Ectodermal cell (in vitro differentiated cells): ENCODE results near the gene AMBP.

Experiments
- H3K27ac ChIP-seq: 2 replicates; pipeline ENCODE4 v1.7.0; 2013; ENCODE audit warnings: mild to moderate bottlenecking, low read depth, low read length; ENCODE audit not compliant: insufficient read depth, poor library complexity, severe bottlenecking
- H3K27me3 ChIP-seq: 2 replicates; pipeline ENCODE4 v1.7.0; 2013; ENCODE audit warnings: mild to moderate bottlenecking, low read length; ENCODE audit not compliant: insufficient read depth, control insufficient read depth, poor library complexity, severe bottlenecking
- H3K36me3 ChIP-seq: one replicate; pipeline ENCODE4 v1.7.0; 2013; ENCODE audit warnings: low read length; ENCODE audit not compliant: control insufficient read depth, insufficient read depth
- H3K4me1 ChIP-seq: one replicate; pipeline ENCODE4 v1.7.0; 2013; ENCODE audit warnings: low read length; ENCODE audit not compliant: control insufficient read depth, insufficient read depth
- H3K4me3 ChIP-seq: 2 replicates; pipeline ENCODE4 v1.7.0; 2013; ENCODE audit warnings: low read depth, low read length, control low read depth; ENCODE audit not compliant: insufficient read depth
- H3K9me3 ChIP-seq: 2 replicates; pipeline ENCODE4 v1.7.0; 2013; ENCODE audit warnings: mild to moderate bottlenecking, low read length, moderate library complexity; ENCODE audit not compliant: control insufficient read depth
- WGBS, 2 experiments: methylation state at CpG; one replicate each; pipeline ENCODE4 v1.1.7; 2013; ENCODE audit warnings: missing lambda C conversion rate in 2 of 2; 5-methylcytosine and 5-hydroxymethylcytosine counted together

The AMBP gene

DNA sequence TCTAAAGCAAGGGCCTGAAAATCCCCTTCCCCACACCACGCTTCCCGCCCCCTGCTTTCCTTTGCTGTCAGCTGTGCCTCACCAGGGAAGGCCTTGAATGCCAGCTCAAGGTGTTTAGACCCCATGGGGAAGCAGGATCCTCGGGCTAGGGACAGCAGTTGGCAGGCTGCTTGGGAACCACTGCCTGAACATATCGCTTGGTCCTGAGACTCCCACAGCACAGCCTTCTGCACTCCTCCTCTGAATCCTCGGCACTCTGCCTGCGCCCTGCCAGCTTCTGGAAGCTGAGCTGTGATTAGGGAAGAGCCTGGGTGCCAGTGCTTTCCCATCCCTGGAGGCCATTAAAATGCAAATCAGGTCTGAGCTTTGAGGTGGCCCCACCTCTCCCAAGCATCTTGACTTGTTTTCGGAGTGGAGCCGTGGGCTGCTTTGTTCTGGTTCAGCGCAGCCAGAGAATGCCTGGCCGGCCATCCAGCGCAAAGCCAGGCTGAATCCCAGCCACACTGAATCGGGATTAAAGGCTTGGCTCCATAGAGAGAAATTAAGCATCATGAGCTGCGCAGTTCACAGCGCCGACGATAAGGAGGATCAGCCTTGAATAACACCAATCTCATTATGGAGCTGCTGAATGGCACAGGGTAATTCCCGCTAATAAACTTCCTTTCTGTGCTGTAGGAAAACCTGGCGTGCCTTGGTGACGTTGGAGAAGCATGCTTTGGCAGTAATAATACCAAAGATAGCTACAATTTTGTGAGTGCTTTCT lies 40.0 kb downstream of the AMBP start:
- Histone ChIP-seq H3K4me1 (peaks cover 6% of the 10 kb centered on the region), H3K4me3 (no peak overlapping the region), H3K27ac (peak overlapping the region; percentile 77), H3K27me3 (no peaks in the 10 kb centered on the region), H3K36me3 (peaks cover 28% of the 10 kb centered on the region), H3K9me3 (no peaks in the 10 kb centered on the region)
- 33 to 34% methylated on average over 19 of the region's 19 CpGs for WGBS, 2 experiments

DNA sequence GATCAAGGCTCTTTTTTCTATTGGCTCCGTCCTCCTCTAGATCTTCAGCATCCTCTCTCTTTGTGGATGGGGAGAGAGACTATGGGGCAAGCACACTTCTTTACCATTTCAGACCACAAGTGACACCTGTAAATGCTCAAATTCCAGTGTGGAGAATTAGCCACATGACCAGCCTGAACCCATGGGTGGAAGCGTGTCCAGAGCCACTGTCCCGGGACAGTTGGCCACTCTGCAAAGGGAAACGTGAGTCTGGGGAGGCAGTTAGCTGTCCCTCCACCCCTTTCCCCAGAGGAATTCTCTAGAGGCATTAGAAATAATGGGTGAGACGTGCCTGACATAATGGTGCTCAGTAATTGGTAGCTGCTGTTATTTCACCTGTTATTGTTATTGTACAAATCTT lies 40.9 kb downstream of the AMBP start:
- H3K36me3 ChIP-seq, result peaks cover 28% of the 10 kb centered on the region

DNA sequence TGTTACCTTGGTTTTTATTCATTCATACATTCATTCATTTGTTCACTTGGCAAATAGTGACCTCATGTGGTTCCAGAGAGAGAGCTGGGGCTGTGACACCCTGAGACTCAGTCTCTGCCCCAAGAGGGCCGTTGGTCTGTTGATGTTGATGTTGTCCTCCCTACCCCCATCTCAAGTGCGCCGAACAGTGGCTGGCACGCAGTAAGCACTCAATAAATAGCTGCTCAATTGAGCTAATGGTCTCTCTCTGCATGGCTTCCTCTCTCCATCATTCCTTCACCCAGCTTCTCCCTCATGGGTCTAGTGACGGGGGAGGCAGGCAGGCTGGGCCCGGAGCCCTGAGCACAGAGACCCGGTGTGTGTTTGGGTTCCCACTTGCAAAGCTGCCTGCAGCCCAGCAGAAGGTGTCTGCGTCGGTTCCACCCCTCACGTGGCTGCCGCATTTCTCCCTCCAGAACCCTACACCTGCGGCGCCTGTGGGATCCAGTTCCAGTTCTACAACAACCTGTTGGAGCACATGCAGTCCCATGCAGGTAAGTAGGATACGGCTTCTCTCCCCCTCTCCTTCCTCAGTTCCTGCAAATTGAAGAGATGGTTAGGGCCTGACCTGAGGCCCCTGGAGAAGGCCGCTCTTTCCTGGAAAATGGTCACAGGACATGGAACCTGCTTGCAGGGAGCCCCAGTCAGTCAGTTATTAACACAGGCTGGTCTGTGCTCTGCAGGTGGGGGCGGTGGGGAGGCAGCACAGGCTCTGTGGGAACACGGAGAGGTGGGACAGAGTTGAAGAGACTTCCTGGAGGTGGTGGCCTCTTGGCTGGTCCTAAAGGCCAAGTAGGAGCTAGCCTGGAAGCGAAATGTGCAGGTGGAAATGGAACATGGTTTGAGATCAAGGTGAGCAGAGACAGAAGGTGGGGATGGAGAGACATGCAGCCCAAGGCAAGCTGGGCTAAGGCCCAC lies 42.0 kb downstream of the AMBP start:
- H3K9me3 ChIP-seq, result no peaks in the 10 kb centered on the region
- peaks cover 28% of the 10 kb centered on the region for H3K36me3 ChIP-seq
- H3K27me3 ChIP-seq, result no peaks in the 10 kb centered on the region
- no peak overlapping the region for H3K27ac ChIP-seq
- whole genome bisulfite sequencing, 2 experiments, result 95 to 97% methylated on average over 18 of the region's 18 CpGs
- no peak overlapping the region for H3K4me3 ChIP-seq
- H3K4me1 ChIP-seq, result peaks cover 16% of the 10 kb centered on the region

More for the DNA sequence above, 40.9 kb downstream of the AMBP start:
- no peak overlapping the region for H3K4me3 ChIP-seq
- peaks cover 10% of the 10 kb centered on the region for H3K4me1 ChIP-seq
- no peaks in the 10 kb centered on the region for H3K9me3 ChIP-seq
- WGBS, 2 experiments, result 92 to 96% methylated on average over 4 to 5 of the region's 5 CpGs
- H3K27ac ChIP-seq, result no peak overlapping the region
- H3K27me3 ChIP-seq, result no peaks in the 10 kb centered on the region

GRCh38 chr9:114035221-114035844 lies 42.8 kb downstream of the AMBP start:
- Histone ChIP-seq H3K27me3 (no peaks in the 10 kb centered on the region), H3K27ac (no peak overlapping the region), H3K4me3 (no peak overlapping the region), H3K4me1 (peaks cover 16% of the 10 kb centered on the region), H3K36me3 (peaks cover 28% of the 10 kb centered on the region), H3K9me3 (no peaks in the 10 kb centered on the region)
- 92 to 93% methylated on average over 17 of the region's 17 CpGs for WGBS, 2 experiments

DNA sequence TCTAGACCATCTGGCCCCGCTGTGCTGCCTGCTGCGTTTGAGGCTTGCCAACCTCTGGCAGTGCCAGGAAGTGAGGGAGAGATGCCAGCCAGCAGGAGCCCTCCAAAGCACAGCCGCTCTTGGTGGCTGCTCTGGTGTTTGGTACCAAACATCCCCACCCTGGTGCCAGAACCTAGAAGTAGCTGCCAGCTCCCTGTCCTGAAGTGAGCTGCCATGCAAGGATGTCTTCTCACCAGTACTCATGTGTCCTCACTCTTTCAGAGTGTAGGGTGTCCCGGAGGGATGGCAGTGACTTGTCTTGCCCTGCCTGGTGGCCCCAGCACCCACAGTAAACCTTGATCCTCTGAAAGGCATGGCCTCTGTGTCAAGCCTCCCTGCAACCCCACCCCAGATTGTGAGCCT lies 43.4 kb downstream of the AMBP start:
- WGBS, 2 experiments, result 92 to 93% methylated on average over 4 of the region's 4 CpGs
- Histone ChIP-seq H3K9me3 (no peaks in the 10 kb centered on the region), H3K27me3 (no peaks in the 10 kb centered on the region), H3K4me1 (peaks cover 16% of the 10 kb centered on the region), H3K27ac (no peak overlapping the region), H3K4me3 (no peak overlapping the region), H3K36me3 (peaks cover 23% of the 10 kb centered on the region)

DNA sequence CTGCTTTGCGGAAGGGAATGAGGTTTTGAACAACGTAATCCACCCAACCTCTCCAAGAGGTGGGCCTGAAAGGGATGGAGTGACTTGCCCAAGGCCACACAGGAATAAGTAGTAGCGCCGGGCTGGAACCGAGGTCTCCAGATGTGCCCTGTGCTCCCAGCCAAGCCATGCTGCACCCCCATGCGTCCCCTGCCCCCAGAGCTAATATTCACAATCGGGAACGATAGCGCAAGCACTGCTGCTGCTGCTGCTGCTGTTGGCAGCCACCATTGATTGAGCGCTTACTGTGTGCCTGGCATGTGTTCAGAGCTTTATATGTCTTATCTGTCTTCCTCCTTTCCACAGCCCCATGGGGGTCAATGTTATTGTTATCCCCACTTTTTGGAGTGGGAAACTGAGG lies 43.9 kb downstream of the AMBP start:
- H3K4me1 ChIP-seq, result peaks cover 16% of the 10 kb centered on the region
- no peak overlapping the region for H3K27ac ChIP-seq
- H3K36me3 ChIP-seq, result peaks cover 23% of the 10 kb centered on the region
- no peak overlapping the region for H3K4me3 ChIP-seq
- 96% methylated on average over 10 of the region's 10 CpGs for WGBS, 2 experiments
- H3K27me3 ChIP-seq, result no peaks in the 10 kb centered on the region
- no peaks in the 10 kb centered on the region for H3K9me3 ChIP-seq

DNA sequence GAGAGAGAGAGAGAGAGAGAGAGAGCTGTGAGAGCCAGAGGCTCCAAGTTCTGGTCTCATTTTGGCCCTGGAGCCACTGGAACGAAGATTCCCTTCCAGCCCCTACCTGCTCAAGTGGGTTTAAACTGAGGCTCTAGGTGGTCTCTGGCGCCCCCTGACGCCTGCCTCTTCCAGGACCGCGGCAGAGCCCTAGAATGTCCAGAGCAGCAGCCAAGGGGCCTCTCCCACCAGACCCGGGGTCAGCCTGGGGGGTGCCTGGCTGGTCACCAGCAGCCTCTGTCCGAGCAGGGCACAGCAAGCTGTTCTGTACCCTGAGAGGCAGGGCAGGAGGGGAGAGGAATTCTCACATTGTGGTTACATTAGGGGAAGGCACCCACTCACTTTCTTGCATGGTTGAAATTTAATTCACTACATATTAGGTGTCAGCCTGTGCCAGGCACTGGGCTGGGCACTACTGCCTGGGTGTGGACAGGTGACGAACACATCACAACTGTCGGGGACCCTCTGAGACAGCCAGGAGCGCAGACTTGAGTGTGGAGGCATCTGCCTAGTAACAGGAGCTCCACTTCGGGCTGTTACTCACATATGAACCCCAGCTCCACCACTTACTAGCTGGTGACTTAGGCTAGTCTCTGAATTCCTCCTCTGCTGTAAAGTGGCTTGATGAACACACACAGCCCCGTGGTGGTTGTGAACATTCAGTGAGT lies 44.5 kb downstream of the AMBP start:
- peaks cover 23% of the 10 kb centered on the region for H3K36me3 ChIP-seq
- 72 to 77% methylated on average over 12 of the region's 12 CpGs for WGBS, 2 experiments

GRCh38 chr9:114031948-114032840 lies 45.9 kb downstream of the AMBP start:
- Histone ChIP-seq H3K27ac (peak overlapping the region; percentile 3), H3K4me3 (no peak overlapping the region), H3K36me3 (peaks cover 28% of the 10 kb centered on the region), H3K9me3 (no peaks in the 10 kb centered on the region), H3K4me1 (peaks cover 10% of the 10 kb centered on the region), H3K27me3 (no peaks in the 10 kb centered on the region)
- WGBS, 2 experiments, result 90 to 91% methylated on average over 19 of the region's 19 CpGs

More for the DNA sequence above, 44.5 kb downstream of the AMBP start:
- Histone ChIP-seq H3K27me3 (no peaks in the 10 kb centered on the region), H3K4me3 (no peak overlapping the region), H3K4me1 (peaks cover 16% of the 10 kb centered on the region), H3K9me3 (no peaks in the 10 kb centered on the region), H3K27ac (no peak overlapping the region)

GRCh38 chr9:114031037-114031630 lies 47.0 kb downstream of the AMBP start:
- H3K4me1 ChIP-seq, result peaks cover 10% of the 10 kb centered on the region
- peaks cover 17% of the 10 kb centered on the region for H3K36me3 ChIP-seq
- H3K4me3 ChIP-seq, result no peak overlapping the region
- no peak overlapping the region for H3K27ac ChIP-seq
- no peaks in the 10 kb centered on the region for H3K9me3 ChIP-seq
- H3K27me3 ChIP-seq, result no peaks in the 10 kb centered on the region
- 92 to 94% methylated on average over 7 of the region's 7 CpGs for WGBS, 2 experiments
